K562 (cell line): Measurements from ENCODE around the gene TARBP1. TPM values are rescaled to one million over a fixed set of nuclear protein-coding genes. Genes with fewer than 3 reads are reported as not detected.

Experiments
- DNMT1 ChIP-seq: fragments of 450-650 bp; IDR thresholded peaks from 2 replicates; pipeline ENCODE4 v1.6.1; 2016; ENCODE audit warnings: antibody characterized with exemption, mild to moderate bottlenecking
- MAFK ChIP-seq: IDR thresholded peaks from 2 replicates; pipeline ENCODE4 v1.6.1; 2011; ENCODE audit warnings: low read length, improper control_type of control experiment
- NCOA6 ChIP-seq: fragments of 450-650 bp; IDR thresholded peaks from 2 replicates; pipeline ENCODE4 v1.6.1; 2017; ENCODE audit warnings: mild to moderate bottlenecking
- RBFOX2 ChIP-seq: fragments of 200-400 bp; formaldehyde crosslinking; IDR thresholded peaks from 2 replicates; pipeline ENCODE4 v1.6.1; 2017; ENCODE audit warnings: low read depth, mild to moderate bottlenecking, low read length, moderate library complexity
- RBM39 ChIP-seq: fragments of 200-400 bp; formaldehyde crosslinking; optimal IDR thresholded peaks from 2 replicates; pipeline ENCODE3; 2018; ENCODE audit warnings: low read depth, low read length
- RCOR1 ChIP-seq, 2 experiments: IDR thresholded peaks; 2 replicates each; pipeline ENCODE4 v1.6.1; 2012; ENCODE audit warnings: low read depth in 2 of 2, low read length in 2 of 2, borderline replicate concordance in 1 of 2, improper control_type of control experiment in 1 of 2
- SLC30A9 ChIP-seq: fragments of 250-450 bp; sonication (Bioruptor Pico); IDR thresholded peaks from 2 replicates; pipeline ENCODE4 v1.8.0; 2022; ENCODE audit warnings: mild to moderate bottlenecking, moderate library complexity
- TEAD2 ChIP-seq: fragments of 450-650 bp; IDR thresholded peaks from 2 replicates; pipeline ENCODE4 v1.6.1; 2016; ENCODE audit warnings: missing genetic modification characterization, control low read depth, missing compliant biosample characterization
- TOE1 ChIP-seq, 2 experiments: fragments of 450-650 bp in 1 of 2; sonication (generic) in 1 of 2; formaldehyde crosslinking in 1 of 2; IDR thresholded peaks; 2 replicates each; pipeline versions ENCODE4 v1.7.1 to v1.8.0; 2016 to 2022; ENCODE audit warnings: borderline replicate concordance in 2 of 2, mild to moderate bottlenecking in 2 of 2, antibody characterized with exemption in 1 of 2, inconsistent platforms in 1 of 2, low read depth in 1 of 2, missing genetic modification reagents in 1 of 2, moderate library complexity in 1 of 2
- U2AF1 ChIP-seq: fragments of 200-400 bp; formaldehyde crosslinking; optimal IDR thresholded peaks from 2 replicates; pipeline ENCODE3; 2017; ENCODE audit warnings: mild to moderate bottlenecking, low read depth, low read length, moderate library complexity
- ZKSCAN3 ChIP-seq: fragments of 250-450 bp; sonication (Bioruptor Pico); IDR thresholded peaks from 2 replicates; pipeline ENCODE4 v1.4.0; 2020
- ZNF124 ChIP-seq: sonication (generic); formaldehyde crosslinking; IDR thresholded peaks from 2 replicates; pipeline ENCODE4 v1.8.1; 2022; ENCODE audit warnings: missing genetic modification reagents
- ZNF143 ChIP-seq: sonication (generic); formaldehyde crosslinking; IDR thresholded peaks from 2 replicates; pipeline ENCODE4 v1.9.0; 2022; ENCODE audit warnings: mild to moderate bottlenecking, missing genetic modification reagents
- ZNF707 ChIP-seq: fragments of 250-450 bp; sonication (Bioruptor Pico); conservative IDR thresholded peaks from 2 replicates; pipeline ENCODE4 v1.8.0; 2022; ENCODE audit warnings: inconsistent platforms, mild to moderate bottlenecking, moderate library complexity
- ZSCAN29 ChIP-seq: fragments of 450-650 bp; IDR thresholded peaks from 2 replicates; pipeline ENCODE4 v1.6.1; 2017
- polyA plus RNA-seq, 8 experiments: library from polyadenylated mRNA; depleted of rRNA in 4 of 8; stranded (reverse) in 5 of 8; unstranded in 3 of 8; fragments of >200 nt; fragmentation: Nextera tagmentation in 2 of 8; fragmentation: Illumina TruSeq in 1 of 8; extraction: Ambion mirVana in 2 of 8; extraction: Trizol in 1 of 8; gene quantifications; 2 replicates each; pipeline versions ENCODE4 v1.2.1 to v1.2.3, GENCODE V29; 2011 to 2014; ENCODE audit warnings: inconsistent platforms in 1 of 8, missing spikeins in 1 of 8
- total RNA-seq, 7 experiments: library from RNA; depleted of rRNA in 6 of 7; stranded (reverse); fragments of >200 nt in 6 of 7; fragmentation: Illumina TruSeq in 2 of 7; extraction: Trizol in 2 of 7; gene quantifications; 2 replicates each; pipeline versions ENCODE4 v1.2.1 to v1.2.3, GENCODE V29; 2011 to 2021; ENCODE audit warnings: low replicate concordance in 1 of 7
- TF ChIP-seq, protein P1 (sequence below): sonication (generic); IDR thresholded peaks from 2 replicates; pipeline ENCODE4 v1.6.1; 2016
- TF ChIP-seq, protein P2 (sequence below): fragments of 250-450 bp; sonication (Bioruptor Pico); IDR thresholded peaks from 2 replicates; pipeline ENCODE4 v1.9.0; 2021; ENCODE audit warnings: mild to moderate bottlenecking
- TF ChIP-seq, protein P3 (sequence below), 2 experiments: fragments of 450-650 bp; IDR thresholded peaks; 2 replicates each; pipeline ENCODE4 v1.6.1; 2016; ENCODE audit warnings: mild to moderate bottlenecking in 2 of 2, borderline replicate concordance in 1 of 2, low read depth in 1 of 2, moderate library complexity in 1 of 2

Gene TARBP1
- total and polyA plus RNA-seq, 9 of the 15 experiments (the other 6 are each of a cell fraction or from before 2014, with no cell fraction given), result 8.8 to 48.0 (median 22.9) TPM

DNA sequence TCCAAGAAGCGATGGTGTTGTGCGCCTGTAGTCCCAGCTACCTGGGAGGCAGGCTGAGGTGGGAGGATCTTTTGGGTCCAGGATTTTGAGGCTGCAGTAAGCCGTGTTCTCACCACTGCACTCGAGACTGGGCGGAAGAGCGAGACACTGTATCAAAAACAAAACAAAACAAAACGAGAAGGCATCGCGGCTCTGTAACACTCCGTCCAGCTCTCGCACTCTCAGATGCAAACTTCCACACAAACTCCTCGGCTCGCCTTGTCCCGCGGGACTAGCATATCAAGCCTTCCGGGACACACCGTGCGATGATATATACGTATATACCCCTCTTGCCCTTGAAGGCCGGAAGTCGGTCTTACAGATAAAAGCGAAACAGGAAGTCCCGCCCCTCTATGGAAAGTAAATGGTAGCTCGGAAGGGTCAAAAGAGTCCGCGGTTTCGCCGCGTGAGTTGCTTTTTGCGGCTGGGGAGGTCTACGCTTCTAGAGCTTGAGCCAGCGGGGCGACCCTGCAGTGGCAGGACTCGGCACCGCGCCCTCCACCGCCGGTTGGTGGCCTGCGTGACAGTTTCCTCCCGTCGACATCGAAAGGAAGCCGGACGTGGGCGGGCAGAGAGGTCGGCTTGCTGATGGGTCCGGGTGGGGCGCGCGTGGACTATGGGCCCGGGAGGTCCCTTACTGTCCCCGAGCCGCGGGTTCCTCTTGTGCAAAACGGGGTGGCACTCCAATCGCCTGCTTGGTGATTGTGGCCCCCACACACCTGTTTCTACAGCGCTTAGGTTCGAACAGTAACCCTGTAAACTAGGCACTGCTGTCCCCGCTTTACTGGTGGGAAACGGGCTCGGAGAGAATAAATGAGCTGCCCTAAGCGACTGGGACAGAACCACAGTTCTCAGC, 105.7 kb downstream of the TARBP1 start, which contains the start of gene COA6 (continued):
- TF ChIP-seq TEAD2 (tag) (no peak), ZNF143 (CRISPR knock-in tag) (no peak; the same call in 1 of the 2 replicates), RBM39 (no peak), ZSCAN29 (no peak), DNMT1 (0 out of 2 replicates have a peak, but pooled peaks have one; percentile 32), U2AF1 (no peak), TOE1 (IDR thresholded peaks at IDR 0.05; ENCODE audit: borderline replicate concordance) (peak; percentile 95), TOE1 (CRISPR knock-in tag; IDR thresholded peaks at IDR 0.05; ENCODE audit: borderline replicate concordance, low read depth) (0 out of 2 replicates have a peak, but pooled peaks have one; percentile 27), RBFOX2 (peak; percentile 98), ZNF124 (CRISPR knock-in tag) (no peak), NCOA6 (no peak; the same call in 1 of the 2 replicates), SLC30A9 (no peak), MAFK (no peak; the same call in 1 of the 2 replicates), ZNF707 (CRISPR knock-in tag) (no peak), ZKSCAN3 (CRISPR knock-in tag) (no peak), RCOR1 (IDR thresholded peaks at IDR 0.05; ENCODE audit: borderline replicate concordance in 1 of 2, low read depth in 2 of 2, low read length in 2 of 2) (peak in 1 of 2 experiments; percentile 18; a peak in 3 of 4 replicates)
- TF ChIP-seq, protein P1, sequence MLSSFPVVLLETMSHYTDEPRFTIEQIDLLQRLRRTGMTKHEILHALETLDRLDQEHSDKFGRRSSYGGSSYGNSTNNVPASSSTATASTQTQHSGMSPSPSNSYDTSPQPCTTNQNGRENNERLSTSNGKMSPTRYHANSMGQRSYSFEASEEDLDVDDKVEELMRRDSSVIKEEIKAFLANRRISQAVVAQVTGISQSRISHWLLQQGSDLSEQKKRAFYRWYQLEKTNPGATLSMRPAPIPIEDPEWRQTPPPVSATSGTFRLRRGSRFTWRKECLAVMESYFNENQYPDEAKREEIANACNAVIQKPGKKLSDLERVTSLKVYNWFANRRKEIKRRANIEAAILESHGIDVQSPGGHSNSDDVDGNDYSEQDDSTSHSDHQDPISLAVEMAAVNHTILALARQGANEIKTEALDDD, result no peak; the same call in 1 of the 2 replicates
- TF ChIP-seq, protein P2, sequence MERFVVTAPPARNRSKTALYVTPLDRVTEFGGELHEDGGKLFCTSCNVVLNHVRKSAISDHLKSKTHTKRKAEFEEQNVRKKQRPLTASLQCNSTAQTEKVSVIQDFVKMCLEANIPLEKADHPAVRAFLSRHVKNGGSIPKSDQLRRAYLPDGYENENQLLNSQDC (CRISPR knock-in tag), result peak; percentile 88
- TF ChIP-seq, protein P3, sequence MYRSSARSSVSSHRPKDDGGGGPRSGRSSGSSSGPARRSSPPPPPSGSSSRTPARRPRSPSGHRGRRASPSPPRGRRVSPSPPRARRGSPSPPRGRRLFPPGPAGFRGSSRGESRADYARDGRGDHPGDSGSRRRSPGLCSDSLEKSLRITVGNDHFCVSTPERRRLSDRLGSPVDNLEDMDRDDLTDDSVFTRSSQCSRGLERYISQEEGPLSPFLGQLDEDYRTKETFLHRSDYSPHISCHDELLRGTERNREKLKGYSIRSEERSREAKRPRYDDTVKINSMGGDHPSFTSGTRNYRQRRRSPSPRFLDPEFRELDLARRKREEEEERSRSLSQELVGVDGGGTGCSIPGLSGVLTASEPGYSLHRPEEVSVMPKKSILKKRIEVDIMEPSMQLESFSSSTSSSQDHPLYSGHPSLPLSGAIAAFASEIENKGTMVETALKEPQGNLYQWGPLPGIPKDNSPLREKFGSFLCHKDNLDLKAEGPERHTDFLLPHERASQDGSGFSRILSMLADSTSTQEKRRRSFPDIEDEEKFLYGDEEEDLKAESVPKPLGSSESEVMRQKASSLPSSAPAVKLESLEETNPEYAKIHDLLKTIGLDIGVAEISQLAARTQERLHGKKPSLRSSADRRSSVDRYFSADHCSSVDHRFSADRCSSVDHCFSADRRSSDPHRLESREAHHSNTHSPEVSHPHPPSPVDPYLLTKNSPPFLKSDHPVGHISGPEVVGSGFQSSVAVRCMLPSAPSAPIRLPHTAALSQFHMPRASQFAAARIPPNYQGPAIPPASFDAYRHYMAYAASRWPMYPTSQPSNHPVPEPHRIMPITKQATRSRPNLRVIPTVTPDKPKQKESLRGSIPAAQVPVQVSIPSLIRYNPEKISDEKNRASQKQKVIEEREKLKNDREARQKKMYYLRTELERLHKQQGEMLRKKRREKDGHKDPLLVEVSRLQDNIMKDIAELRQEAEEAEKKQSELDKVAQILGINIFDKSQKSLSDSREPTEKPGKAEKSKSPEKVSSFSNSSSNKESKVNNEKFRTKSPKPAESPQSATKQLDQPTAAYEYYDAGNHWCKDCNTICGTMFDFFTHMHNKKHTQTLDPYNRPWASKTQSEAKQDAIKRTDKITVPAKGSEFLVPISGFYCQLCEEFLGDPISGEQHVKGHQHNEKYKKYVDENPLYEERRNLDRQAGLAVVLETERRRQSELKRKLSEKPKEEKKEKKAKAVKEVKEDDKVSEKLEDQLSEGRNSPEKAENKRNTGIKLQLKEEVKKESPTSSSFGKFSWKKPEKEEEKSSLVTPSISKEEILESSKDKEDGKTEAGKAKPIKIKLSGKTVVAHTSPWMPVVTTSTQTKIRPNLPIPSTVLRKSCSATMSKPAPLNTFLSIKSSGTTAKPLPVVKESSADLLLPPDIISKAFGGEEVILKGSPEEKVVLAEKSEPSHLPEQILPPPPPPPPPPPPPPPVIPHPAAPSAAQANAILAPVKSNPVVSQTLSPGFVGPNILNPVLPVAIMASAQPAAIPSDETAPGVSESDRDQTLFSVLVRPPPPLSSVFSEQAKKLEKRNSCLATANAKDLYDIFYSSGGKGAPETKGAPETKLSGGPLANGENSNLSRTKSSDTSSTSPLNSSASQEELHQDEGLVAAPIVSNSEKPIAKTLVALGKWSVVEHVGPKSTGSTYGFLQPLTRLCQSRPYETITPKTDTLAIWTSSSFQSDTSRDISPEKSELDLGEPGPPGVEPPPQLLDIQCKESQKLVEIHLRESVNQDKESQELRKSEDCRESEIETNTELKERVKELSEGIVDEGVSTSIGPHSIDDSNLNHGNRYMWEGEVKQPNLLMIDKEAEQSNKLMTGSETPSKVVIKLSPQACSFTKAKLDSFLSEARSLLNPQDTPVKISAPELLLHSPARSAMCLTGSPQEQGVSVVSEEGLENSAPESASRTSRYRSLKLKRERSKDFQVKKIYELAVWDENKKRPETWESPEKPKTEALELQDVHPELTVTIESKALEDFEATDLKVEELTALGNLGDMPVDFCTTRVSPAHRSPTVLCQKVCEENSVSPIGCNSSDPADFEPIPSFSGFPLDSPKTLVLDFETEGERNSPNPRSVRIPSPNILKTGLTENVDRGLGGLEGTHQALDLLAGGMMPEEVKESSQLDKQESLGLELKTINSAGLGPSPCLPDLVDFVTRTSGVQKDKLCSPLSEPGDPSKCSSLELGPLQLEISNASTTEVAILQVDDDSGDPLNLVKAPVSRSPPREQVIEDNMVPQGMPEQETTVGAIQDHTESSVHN (IDR thresholded peaks at IDR 0.05; ENCODE audit: borderline replicate concordance in 1 of 2, low read depth in 1 of 2), result 0 out of 4 replicates have a peak, but pooled peaks of 1 of the 2 experiments have one; percentile 33
